NCI-H2227 (cell line): ENCODE data around the gene EBPL.

ENCODE experiments used
- DNase-seq: peaks from one replicate; lab custom pipeline; 2025; ENCODE audit not compliant: unreplicated experiment; lab: John Stamatoyannopoulos, UW

Gene EBPL

DNA sequence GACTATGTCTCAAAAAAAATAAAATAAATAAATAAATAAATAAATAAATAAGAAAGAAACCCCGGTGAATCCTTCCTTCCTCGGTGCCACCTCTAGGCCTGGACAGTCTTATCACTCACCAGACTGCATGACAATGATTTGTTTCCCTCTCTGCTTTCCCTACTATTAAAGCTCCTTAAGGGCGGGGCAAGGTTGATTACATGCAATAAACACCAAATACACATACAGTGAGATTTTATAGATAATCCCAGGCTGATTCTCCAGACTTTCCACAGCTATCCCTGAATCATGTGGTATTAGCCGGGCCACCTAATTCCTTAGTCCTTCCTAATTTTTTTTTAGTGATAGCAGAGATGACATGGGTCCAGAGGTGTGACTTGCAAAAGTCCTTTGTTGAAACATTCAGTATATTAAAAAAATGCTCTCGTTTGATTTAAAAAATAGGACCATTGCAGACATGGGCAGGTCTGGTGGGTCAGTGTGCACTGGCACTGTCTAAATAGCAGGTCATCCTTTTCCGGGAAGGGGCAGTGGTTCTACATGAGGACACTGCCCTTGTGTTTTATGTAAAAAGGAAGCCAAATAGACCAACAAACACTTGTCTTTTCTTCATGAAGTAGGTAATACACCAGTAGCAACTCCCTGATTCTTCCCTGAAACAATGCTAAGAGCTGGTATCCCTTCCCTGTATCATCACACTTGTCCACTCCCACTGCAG lies 14.5 kb downstream of the EBPL start:
- no peak for DNase-seq

DNA sequence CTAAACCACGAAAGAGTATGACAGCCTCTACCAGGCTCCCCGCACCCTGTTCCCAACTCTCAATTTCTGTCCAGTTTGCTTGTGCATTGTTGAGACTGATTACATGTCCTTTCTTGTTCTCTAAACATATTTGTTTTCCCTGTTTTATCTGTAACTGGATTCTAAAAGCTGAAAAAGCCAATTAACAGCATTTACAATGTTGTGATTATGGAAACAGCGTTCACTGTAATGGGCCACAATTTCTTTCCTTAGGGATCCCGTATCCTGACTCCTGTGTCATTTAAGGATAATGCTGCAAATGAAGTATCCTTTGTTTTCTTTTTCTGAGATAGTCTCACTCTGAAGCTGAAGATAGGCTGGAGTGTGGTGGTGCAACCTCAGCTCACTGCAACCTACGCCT lies 20.5 kb downstream of the EBPL start:
- no peak for DNase-seq

DNA sequence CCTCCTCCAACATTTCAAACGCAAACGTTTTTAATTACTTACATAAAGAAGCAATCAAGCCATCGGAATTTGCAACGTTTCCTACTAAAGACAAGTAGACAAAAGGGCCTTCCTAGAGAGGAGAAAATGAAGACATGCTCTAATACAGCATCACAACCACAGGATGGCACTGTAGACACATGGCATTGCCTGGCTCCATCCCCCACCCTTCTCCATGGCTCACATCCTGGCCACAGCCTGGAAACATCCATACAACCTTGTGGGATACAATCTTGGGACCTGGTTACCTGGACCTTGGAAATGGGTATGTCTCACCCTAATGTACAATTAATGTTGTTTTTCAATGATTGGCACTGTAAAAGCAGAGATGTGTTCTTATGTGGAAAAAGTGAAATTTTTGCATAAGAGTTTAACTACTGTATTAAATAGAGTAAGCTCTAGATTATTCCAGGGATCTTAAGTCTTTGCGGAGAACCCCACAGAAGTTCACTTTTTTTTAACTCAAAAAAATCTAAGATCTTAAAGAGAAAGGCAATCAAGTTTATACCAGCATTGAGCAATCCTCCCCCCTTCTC lies 21.5 kb downstream of the EBPL start:
- peak; percentile 47 for DNase-seq

DNA sequence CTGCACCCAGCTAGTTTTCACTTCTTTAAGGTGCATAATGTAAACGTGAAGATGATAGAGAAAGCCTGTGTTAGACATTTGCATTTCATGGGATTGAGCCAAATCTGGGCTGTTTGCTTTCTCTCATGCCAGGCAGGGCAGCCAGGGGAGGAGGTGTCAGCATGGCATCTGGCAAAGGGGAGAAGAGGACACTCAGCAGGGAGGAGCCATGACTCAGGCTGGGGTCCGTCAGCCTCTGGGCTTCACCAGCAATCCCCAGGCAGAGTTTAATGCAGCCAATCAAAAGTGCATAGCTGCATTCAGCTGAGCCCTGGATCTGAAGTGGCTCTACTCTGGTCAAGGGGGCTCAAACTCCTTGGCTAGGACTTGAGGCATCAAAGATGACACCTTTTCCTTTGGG lies 23.5 kb downstream of the EBPL start:
- no peak for DNase-seq

DNA sequence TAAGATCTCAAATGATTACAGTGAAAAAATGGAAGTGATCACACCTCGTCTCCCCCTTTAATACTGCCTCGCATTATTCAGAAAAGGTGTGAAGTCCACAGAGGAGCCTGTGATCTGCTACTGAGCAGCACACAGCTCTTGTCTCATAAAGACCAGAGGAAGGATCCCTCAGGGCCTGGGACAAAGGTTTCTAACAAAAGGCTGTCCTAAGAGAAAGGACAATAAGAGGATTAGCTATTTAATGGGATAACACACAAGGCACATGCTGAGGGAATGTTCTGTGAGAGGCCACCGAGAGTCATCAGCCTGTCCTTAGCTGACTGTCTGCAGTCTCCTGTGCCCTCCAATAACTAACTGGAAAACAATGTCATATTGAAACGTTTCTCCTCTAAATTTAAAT lies 26.7 kb downstream of the EBPL start:
- DNase-seq = no peak

DNA sequence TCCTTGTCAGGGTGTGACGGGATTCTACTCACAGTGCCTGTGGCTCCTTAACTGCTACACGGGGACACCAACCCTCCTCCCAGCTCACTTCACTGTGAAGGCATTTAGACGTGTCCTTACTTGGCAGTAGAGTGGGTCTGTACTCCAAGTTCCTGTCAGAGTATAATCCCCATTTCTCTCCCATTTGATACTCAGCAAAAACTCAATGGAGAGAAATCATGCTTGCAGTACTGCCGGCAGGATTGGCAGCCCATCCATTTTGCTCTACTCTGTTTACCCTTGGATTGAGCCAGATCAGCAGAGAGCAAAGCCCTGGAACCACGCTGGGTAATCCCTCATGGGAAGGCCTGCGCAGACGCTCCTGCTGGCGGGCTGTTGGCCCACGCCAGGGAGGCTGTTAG lies 34.0 kb downstream of the EBPL start:
- DNase-seq = no peak

DNA sequence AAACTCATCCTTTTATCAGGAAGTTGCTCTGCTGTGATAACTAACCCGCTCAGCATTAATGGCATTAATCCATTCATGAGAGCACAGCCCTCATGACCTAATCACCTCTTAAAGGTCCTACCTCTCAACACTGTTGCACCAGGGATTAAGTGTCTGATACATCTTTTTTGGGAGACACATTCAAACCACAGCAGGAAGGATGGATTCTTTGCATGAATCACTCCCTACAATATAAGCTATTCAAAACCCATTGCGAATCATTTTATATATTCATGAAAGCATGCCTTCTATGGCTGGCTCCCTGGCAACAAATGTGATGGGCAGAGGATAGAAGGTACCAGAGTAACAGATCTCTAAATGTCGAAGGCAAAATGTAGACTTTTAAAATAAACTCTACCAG lies 35.4 kb downstream of the EBPL start:
- DNase-seq = no peak

DNA sequence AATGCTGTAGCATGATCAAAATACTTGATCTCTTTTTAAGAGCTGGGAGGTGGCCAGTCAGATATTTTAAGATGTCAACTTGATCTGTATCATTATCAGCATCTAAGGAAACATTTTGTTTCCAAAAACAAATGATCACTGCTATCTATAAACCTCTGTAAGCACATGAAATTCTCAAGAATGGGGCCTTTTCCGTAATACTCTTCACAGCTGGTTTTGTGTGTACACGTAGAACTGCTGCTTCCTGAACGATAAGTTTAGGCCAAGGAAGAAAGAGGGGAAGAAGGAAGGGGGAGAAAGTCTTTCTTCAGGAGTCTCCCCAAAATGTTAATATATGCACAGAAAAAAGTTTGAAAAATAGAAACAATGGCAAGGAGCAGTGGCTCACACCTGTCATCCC lies 37.3 kb downstream of the EBPL start:
- DNase-seq = no peak

DNA sequence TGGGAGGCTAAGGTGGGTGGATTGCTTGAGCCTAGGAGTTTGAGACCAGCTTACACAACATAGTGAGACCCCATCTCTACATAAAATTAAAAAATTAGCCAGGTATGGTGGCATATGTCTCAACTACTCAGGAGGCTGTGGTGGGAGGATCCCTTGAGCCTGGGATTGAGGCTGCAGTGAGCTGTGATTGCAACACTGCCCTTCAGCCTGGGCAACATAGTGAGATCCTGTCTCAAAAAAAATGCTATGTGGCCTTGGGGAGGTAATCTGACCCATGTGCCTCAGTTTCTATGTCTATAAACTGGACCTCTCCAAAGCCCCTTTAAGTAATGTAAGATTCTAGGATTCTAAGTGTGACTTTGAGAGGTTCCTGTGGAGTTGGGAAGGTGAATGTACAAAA lies 37.8 kb downstream of the EBPL start:
- no peak for DNase-seq

DNA sequence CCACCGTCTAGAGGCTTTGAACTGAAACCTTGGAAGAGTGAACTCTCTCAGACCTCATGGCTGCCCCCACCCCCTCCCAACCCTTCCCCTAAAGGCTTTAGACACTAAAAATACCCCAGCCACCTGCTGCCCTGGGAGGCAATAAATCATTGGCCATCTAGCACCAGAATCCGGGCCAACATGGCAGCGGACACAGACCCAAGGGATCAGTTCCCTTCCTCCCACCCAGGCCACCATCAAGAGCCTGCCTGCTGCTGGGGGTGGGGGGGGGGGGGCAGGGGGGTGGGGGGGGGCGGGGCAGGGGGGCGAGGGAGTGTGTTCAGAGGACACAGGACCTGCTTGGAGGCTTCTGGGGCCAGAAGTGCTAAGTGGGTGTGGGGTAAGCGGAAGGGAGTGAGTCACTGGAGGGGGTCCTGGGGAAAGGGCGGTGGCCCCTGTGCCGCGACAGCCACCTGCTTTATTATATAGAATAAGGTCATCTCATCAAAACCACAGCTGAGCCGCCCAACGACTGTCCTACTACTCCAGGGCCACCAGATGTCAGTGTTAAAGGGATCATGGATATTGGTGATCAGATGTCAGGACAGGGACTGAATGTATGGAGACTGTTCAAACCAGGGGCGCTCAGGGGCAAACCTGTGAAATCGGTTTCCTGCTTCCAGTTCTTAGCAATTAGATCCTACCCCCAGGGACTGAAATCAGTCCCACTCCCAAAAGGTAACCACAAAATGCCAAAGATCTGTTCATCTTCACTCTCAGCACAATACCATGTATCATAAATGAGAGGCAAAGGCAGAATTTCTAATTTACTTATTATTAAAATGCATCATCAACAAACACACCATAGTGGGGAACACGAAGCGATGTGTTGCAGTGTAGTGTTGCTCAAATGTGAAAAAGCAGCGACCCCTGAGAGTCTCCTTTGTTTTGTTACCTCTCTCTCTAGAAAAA lies 38.7 kb downstream of the EBPL start:
- peak; percentile 56 for DNase-seq

DNA sequence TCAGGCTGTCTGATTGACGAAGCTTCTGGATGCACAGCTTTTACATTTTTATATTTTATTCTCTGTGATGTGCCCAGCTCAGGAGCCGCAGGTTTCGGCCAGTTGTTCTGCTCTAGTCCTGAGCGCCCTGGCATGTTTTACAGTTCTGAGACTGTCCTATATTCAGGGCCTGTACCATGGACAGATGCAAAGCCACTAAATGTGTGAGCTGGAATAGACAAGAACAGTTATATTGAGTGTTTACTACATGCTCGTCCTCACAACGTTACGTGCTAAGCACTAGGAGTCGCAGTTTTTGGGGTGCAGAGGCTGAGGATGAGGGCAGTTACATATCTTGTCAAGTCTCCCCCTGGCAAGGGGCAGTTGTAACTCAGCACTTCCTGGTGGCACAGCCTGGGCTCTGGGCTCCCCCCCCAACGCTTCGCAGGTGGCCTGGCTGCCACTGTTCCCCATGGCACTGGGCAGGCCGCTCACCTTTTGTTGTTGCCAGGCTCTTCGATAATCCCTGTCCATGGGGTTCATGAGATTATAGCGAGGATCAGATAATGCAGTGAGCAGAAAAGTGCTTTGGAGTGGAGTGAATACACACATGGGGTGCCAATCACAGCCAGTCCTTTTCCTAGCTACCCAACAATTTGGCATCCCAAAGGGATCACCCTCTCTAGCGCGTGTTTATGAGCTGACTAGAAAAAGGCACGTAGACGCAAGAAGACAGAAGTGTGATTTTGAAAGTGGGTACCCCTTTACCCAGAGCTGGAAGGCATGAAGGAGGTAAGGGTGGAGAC lies 39.5 kb downstream of the EBPL start:
- no peak for DNase-seq

DNA sequence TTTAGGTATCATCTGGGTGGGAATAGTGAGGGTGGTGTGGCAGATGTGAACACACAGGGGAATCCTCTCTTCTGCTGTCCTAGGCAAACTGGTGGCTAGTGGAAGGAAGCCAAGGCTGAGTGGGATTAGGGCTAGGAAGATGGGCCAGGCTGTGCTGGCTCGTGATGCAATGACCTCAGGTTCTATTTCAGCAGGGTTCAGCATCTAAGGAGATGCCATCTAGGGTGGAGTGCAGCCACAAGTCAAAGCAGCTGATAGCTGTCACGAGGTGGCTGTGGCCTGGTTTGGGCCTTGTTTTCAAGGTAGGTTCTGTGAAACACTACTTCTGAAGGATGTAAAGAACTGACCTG lies 41.3 kb downstream of the EBPL start:
- DNase-seq = no peak

DNA sequence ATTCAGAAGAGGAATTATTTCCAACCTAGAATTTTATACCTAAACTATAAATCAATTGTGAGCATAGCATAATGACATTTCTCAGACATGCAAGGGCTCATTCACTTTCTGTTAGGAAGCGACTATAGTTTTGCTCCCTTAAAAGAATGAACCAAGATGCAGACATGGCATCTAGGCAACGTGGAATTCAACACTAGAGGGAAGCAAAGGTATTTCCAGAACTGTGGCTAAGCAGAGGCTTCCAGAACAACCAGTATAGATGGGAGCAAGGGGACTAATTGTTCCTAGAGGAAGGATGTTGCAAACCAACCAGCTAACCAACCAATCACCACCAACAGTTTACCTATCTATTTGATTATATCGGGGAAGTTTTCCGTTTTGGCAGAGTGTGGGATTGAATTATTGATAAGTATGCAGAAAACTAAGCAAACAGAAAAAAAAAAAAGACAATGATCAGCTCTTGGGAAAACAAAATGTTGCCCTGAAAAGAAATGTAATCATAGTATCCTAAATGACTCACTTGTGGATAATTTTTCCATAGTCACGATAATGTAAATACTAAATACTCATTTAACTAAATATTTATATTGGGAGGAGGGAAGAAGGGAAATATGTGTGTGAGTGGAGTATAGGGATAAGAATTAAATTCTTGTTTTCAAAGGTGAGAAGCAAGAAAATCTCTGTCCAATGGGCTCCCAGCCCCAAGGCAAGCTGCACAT lies 41.9 kb downstream of the EBPL start:
- no peak for DNase-seq

DNA sequence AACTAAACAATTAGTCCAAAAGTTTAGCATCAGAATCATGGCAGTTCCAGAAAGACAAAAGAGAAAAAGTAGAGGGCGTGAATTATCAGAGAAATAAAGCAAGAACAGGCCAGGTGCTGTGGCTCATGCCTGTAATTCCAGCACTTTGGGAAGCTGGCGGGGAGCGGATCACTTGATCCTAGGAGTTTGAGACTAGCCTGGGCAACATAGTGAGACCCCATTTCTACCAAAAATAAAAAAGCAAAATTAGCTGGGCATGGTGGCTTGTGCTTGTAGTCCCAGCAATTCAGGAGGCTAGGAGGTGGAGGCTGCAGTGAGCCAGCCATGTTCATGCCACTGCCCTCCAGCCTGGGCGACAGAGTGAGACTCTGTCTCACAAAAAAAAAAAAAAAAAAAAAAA lies 44.6 kb downstream of the EBPL start:
- no peak for DNase-seq

DNA sequence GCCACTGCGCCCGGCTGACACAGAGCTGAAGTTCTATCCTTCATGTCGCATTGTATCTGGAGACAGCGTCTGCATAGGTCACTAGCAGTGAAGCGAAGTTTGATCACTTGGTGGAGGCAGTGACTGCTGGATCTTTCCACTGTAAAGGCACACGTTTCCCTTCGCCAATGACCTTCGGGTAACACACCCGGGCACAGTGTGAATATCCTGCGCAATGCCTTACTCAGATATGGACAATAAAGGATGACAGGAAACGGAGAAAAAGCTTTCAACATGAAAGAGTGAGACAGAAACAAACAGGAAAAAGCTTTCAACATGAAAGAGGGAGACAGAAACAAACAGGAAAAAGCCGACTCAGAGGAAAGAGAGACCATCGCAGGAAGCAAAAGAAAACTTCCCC lies 45.8 kb downstream of the EBPL start:
- DNase-seq = no peak

DNA sequence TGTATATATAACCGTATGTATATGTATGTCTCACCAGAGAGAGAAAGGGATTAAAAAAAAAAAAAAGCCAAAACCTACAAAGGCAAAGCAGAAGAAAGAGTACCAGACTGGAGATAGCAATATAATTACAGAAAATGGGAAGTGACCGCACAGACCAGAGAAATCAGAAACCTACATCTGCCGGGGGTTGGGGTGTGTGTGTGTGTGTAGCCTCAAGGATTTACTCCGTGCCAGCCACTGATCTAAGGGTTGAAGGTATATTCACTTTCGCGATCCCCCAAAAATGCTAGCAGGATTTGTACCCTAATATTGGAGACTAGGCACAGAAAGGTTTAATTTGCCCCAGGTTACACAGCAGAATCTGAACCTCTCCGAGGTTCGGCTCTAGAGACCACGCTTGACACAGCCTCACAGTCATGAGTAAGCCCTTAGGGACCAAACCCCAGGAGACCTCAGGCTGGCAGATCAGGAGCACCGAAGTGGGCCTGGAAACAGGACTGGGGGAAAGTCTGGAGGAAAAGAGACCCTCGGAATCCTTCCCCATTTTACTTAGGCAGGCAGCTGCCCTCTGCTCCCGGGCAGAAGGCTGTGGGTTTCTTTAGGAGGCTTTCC lies 48.1 kb downstream of the EBPL start:
- no peak for DNase-seq

DNA sequence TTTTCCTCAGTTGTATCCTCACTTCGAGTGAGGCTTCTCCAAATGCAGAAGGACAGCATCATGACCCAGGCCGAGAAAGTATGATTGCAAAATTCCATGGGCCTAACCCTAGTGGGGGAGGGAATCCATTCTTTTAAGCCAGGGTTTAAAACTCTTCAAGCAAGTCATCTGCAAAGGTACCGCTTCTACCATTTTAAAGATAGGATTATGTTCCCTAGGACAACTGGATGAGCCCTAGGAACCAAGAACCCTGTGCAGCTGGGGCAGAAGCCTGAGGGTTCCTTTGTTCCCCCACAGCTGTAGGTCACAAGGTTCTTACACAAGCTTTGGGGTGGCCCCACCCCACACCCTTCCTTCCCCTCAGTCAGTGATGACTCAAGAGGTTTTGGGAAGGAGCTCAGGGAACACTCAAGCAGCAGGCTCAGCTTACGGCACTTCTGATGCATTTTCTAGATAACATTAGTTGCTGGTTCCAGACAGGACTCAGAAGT lies 49.4 kb downstream of the EBPL start:
- no peak for DNase-seq

DNA sequence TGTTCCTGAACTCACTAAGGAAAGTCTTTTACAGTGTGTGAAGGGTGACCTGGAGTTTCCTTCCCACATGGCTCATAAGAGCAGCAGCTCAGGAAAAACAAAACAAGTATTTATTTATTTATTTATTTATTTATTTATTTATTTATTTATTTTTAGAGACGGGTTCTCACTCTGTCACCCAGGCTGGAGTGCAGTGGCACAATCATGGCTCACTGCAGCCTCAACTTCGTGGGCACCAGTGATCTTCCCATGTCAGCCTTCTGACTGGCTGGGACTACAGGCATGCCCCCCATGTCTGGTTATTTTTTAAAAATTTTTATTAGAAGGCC lies 52.6 kb downstream of the EBPL start:
- no peak for DNase-seq

DNA sequence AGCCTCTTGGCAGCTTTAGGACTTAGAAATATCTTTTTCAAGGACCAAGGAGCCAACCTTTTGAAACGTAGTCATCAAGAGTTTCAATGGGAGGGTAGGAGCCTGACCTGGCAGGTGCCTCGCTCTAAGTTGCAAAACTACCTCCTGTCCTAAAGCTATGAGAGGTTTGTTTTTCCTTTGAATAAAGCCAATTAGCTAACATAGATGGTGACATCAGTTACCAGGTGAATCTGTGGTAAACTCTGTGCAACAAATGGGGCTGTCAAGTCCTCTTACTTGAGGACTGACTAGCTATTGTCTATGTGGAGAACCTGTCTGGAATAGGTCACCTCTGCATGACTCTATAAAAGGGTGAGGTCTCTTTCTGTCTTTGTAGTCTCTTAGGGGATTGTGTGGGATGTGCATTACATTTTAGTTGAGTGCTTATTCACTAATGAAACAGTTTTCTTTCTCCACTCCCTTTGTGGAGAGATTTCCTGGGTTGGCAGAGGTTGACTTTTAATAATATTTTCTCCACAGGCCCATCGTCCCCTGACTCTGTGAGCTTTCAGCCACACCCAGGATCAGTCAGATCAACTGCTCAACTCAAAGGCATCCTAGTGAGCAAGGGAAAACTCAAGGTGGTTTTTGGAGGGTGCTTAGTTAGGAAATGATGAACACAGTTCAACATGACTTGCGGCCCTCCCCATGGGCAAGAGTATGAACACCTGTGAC lies 53.1 kb downstream of the EBPL start:
- no peak for DNase-seq

DNA sequence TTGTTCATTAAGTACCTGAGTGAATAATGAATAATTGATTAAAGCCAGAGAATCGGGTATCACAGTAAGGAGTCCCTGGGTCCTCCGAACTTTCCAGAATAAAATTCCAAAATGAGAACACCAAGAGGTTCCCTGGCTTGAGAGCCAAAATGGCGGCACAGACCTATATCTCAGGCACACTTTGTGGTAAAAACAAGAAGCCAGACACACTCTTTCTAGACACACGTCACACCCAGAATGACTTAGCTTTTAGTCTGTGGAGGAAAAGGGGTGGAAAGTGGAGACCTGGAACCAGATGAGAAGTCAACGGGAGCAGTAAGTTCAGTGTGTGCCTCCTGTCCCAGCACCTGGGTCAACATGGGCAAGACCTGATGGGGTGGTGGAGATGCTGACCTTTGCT lies 54.6 kb downstream of the EBPL start:
- DNase-seq = no peak
